Central memory CD4-positive, alpha-beta T cell (primary cell): Measurements from ENCODE around the gene CBX4.
A peak's percentile ranks its signal among the peaks of the same experiment; 100 is the strongest.

Source experiments
- DNase-seq: peaks from one replicate; pipeline ENCODE4 v3.0.0; 2022

The CBX4 gene

GRCh38 chr17:79811868-79812352, 27.3 kb downstream of the CBX4 start:
- DNase-seq, result no peak

- no peak for DNase-seq
These were observed 28.0 kb downstream of the CBX4 start for GRCh38 chr17:79811011-79811867.

GRCh38 chr17:79810130-79811010, 28.9 kb downstream of the CBX4 start:
- DNase-seq, result peak; percentile 77

- no peak for DNase-seq
These were observed 29.6 kb downstream of the CBX4 start for GRCh38 chr17:79809530-79810129.

GRCh38 chr17:79808763-79809529, 30.3 kb downstream of the CBX4 start:
- no peak for DNase-seq

- DNase-seq, result no peak
These were observed 32.1 kb downstream of the CBX4 start for GRCh38 chr17:79806863-79807720.

GRCh38 chr17:79806446-79806760, 32.8 kb downstream of the CBX4 start:
- DNase-seq, result no peak

- no peak for DNase-seq
These were observed 34.2 kb downstream of the CBX4 start for GRCh38 chr17:79804856-79805696.

GRCh38 chr17:79803997-79804855, 35.0 kb downstream of the CBX4 start:
- peak; percentile 43 for DNase-seq

- no peak for DNase-seq
These were observed 35.7 kb downstream of the CBX4 start for GRCh38 chr17:79803421-79803996.

GRCh38 chr17:79802736-79803420, 36.4 kb downstream of the CBX4 start:
- no peak for DNase-seq

- no peak for DNase-seq
These were observed 37.1 kb downstream of the CBX4 start for GRCh38 chr17:79802039-79802735.

GRCh38 chr17:79801156-79802038, 37.8 kb downstream of the CBX4 start:
- DNase-seq, result no peak

- no peak for DNase-seq
These were observed 38.7 kb downstream of the CBX4 start for GRCh38 chr17:79800325-79801155.

- no peak for DNase-seq
These were observed 39.5 kb downstream of the CBX4 start for GRCh38 chr17:79799538-79800324.
